ENCODE results near the gene TUBGCP3.

DNA sequence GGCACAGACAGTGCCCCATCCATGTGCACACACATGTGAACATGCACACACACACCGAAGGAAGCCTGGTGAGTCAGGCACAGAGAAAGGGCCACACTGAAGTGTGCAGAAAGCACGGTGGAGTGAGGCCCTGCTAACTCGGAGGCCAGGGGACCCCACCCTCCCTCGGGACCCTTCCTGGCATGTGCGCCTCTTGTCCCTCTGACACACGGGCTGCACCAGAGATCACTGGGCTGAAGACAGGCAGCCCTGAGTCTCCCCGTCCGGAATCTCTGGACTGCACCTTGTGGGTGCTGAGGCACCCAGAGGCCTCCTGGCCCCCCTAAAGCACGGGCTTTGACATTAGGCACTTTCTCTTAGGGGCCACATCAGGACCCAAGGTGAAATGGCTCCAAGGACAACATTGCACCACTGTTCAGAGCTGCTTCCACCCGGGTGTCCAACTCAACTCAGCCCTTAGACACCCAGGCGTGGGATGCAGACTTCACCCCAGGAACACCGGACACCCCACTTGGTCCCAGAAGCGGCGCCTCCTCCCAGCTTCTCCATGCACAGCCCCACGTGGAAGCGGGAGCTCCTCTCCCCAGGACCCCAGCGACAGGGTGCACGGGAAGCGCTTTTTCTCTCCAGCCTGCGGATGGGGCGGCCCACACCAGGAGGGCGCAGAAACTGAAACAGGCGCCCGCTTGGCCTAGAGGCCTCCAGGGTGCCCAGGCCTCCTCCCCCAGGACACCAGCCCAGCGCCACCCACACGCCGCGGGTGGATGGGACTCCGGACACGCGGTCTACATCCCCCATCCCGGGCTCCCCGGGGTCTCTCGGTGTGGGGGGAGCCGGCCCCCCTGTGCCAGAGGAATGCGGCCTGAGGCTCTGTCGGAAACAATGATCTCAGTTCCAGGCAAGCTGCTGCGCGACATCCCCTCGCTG, 121.6 kb downstream of the TUBGCP3 start:
- TF ChIP-seq, protein P1, sequence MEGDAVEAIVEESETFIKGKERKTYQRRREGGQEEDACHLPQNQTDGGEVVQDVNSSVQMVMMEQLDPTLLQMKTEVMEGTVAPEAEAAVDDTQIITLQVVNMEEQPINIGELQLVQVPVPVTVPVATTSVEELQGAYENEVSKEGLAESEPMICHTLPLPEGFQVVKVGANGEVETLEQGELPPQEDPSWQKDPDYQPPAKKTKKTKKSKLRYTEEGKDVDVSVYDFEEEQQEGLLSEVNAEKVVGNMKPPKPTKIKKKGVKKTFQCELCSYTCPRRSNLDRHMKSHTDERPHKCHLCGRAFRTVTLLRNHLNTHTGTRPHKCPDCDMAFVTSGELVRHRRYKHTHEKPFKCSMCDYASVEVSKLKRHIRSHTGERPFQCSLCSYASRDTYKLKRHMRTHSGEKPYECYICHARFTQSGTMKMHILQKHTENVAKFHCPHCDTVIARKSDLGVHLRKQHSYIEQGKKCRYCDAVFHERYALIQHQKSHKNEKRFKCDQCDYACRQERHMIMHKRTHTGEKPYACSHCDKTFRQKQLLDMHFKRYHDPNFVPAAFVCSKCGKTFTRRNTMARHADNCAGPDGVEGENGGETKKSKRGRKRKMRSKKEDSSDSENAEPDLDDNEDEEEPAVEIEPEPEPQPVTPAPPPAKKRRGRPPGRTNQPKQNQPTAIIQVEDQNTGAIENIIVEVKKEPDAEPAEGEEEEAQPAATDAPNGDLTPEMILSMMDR (conservative IDR thresholded peaks at IDR 0.05): no peak
- no peak for TF ChIP-seq EZH2 (IDR thresholded peaks at IDR 0.05; ENCODE audit: low read depth)

All from PC-9 (cell line).